ENCODE results near the gene B4GALNT4. TPM values are rescaled to one million over a fixed set of nuclear protein-coding genes. Genes with fewer than 3 reads are reported as not detected.

B4GALNT4 gene
- total and polyA plus RNA-seq, 2 of the 4 experiments (the other 2 are of a cell fraction), result 5.2 to 38.6 TPM

- H4K91ac ChIP-seq (ENCODE audit: insufficient read depth, low read depth, low read length), result no peak overlapping the region
- no peak overlapping the region for H3K9ac ChIP-seq (ENCODE audit: low read depth, low read length)
- H2BK20ac ChIP-seq (ENCODE audit: low read depth, low read length), result no peak overlapping the region
- no peak overlapping the region for H3K27ac ChIP-seq (ENCODE audit: insufficient read depth, low read length)
- no peak overlapping the region for H3K23ac ChIP-seq (ENCODE audit: low read depth, low read length)
- no peak overlapping the region for H3K56ac ChIP-seq (ENCODE audit: extremely low read depth, insufficient read depth, low read length)
- POLR2A ChIA-PET (ENCODE audit: unreplicated experiment), result no interaction called here
- H3K4me3 ChIP-seq (ENCODE audit: insufficient read depth, low read depth, low read length), result no peak overlapping the region
- ATAC-seq (ENCODE audit: low read depth) (no peak), DNase-seq (no peak)
- H4K8ac ChIP-seq (ENCODE audit: low read depth in 2 of 2, low read length in 2 of 2), result no peak overlapping the region
- peaks cover 47% of the 10 kb centered on the region for H3K27me3 ChIP-seq (ENCODE audit: control insufficient read depth, insufficient read depth, low read length)
- no peaks in the 10 kb centered on the region for H3K9me3 ChIP-seq (ENCODE audit: control insufficient read depth, insufficient read depth, low read length)
- no peak overlapping the region for H2AFZ ChIP-seq (replicated peaks; ENCODE audit: low read length, poor library complexity)
- H2BK5ac ChIP-seq (ENCODE audit: low read depth, low read length, poor library complexity, severe bottlenecking), result no peak overlapping the region
- WGBS, 2 experiments (ENCODE audit: extremely low coverage in 2 of 2, insufficient read length in 1 of 2), result 89% methylated on average over 3 of the region's 21 CpGs; no CpG with 5 or more reads in 1 of the 2 experiments
- no peak for TF ChIP-seq USF2 (IDR thresholded peaks at IDR 0.05; ENCODE audit: low read depth, low read length)
- TF ChIP-seq RFX5 (IDR thresholded peaks at IDR 0.05; ENCODE audit: low read depth, low read length), result no peak
- TF ChIP-seq CHD1 (IDR thresholded peaks at IDR 0.05; ENCODE audit: low read depth, low read length), result no peak
- TF ChIP-seq CTCF (conservative IDR thresholded peaks at IDR 0.05; ENCODE audit: low read depth, low read length), result no peak
- TF ChIP-seq NFE2L2 (IDR thresholded peaks at IDR 0.05; ENCODE audit: low read depth, low read length), result no peak
- no peak for TF ChIP-seq RAD21 (IDR thresholded peaks at IDR 0.05; ENCODE audit: low read length)
- no peak for TF ChIP-seq POLR2A (IDR thresholded peaks at IDR 0.05; ENCODE audit: low read depth, low read length)
- TF ChIP-seq BHLHE40 (IDR thresholded peaks at IDR 0.05; ENCODE audit: low read depth, low read length), result no peak
- TF ChIP-seq CEBPB (IDR thresholded peaks at IDR 0.05; ENCODE audit: low read depth, low read length), result no peak
- H3K9me1 ChIP-seq (ENCODE audit: insufficient read depth, low read length), result no peaks in the 10 kb centered on the region
- CTCF ChIA-PET, result no interaction called here
- no peak overlapping the region for H2BK15ac ChIP-seq (ENCODE audit: low read depth, low read length)
- H3K4me1 ChIP-seq (ENCODE audit: control insufficient read depth, insufficient read depth, low read length), result peaks cover 5% of the 10 kb centered on the region; the same call in 1 of the 2 replicates
- no peak overlapping the region for H3K14ac ChIP-seq (replicated peaks; ENCODE audit: low read depth, low read length)
- H3K79me1 ChIP-seq (ENCODE audit: low read depth in 1 of 2, low read length in 2 of 2), result no peaks in the 10 kb centered on the region
- H2BK120ac ChIP-seq (ENCODE audit: low read depth, low read length), result no peak overlapping the region
- H3K4me2 ChIP-seq (ENCODE audit: low read depth, low read length), result no peak overlapping the region
- intact Hi-C loops (cut with micrococcal nuclease), result no loop called here
- H2AK9ac ChIP-seq (replicated peaks; ENCODE audit: low read depth, low read length, poor library complexity), result no peak overlapping the region
- dilution Hi-C loops (cut with HindIII; ENCODE audit: low sequenced_read_pairs, unreplicated experiment), result no loop called here
- no TSS peak for BruUV-seq (replicated peaks)
- H3K36me3 ChIP-seq (ENCODE audit: control insufficient read depth, insufficient read depth, low read length), result no peaks in the 10 kb centered on the region
- H2AK5ac ChIP-seq (ENCODE audit: low read depth, low read length), result no peak overlapping the region
- H4K20me1 ChIP-seq (ENCODE audit: insufficient read depth, low read length), result no peaks in the 10 kb centered on the region
- no peak overlapping the region for H3K4ac ChIP-seq (ENCODE audit: low read depth, low read length)
- in situ Hi-C loops (cut with MboI; ENCODE audit: low sequenced_read_pairs), result no loop called here
- H4K5ac ChIP-seq (ENCODE audit: low read depth, low read length), result no peak overlapping the region
- no peak overlapping the region for H3K18ac ChIP-seq (ENCODE audit: low read depth, low read length)
Observed at GRCh38 chr11:420911-421321, 51.6 kb downstream of the B4GALNT4 start.
